ENCODE results near the gene NTNG1. TPM values are rescaled to one million over a fixed set of nuclear protein-coding genes. Genes with fewer than 3 reads are reported as not detected.

Gene NTNG1
- total RNA-seq, 5 donors from 2014 or later (not counting 1 experiment from before 2014, with no cell fraction given) = 0.13 TPM; not detected in 4

- no peak for ATAC-seq (replicated peaks in 1 of 4)
- no peak for DNase-seq
- peaks cover 0 to 2% (median 0%) of the 10 kb centered on the region in 3 donors for H3K4me1 Mint-ChIP-seq
- POLR2A ChIA-PET = no interaction called here
- Histone ChIP-seq H3K9me3 (no peaks in the 10 kb centered on the region), H3K4me1 (ENCODE audit: control insufficient read depth in 1 of 2, extremely low read depth in 1 of 2, insufficient read depth in 2 of 2, low read length in 2 of 2) (no peaks in the 10 kb centered on the region), H3K4me3 (ENCODE audit: control insufficient read depth in 1 of 2, extremely low read depth in 1 of 2, low read length in 1 of 2) (no peak overlapping the region), H3K36me3 (ENCODE audit: control insufficient read depth in 2 of 2, extremely low read depth in 1 of 2, insufficient read depth in 1 of 2, low read length in 1 of 2) (no peaks in the 10 kb centered on the region), H3K27ac (ENCODE audit: low read length) (no peak overlapping the region), H3K27me3 (replicated peaks in 1 of 2; ENCODE audit: control insufficient read depth in 2 of 2, extremely low read depth in 1 of 2, insufficient read depth in 2 of 2, low read length in 1 of 2) (no peaks in the 10 kb centered on the region)
- WGBS (ENCODE audit: insufficient coverage) = 92% methylated on average over 3 of the region's 6 CpGs
- no peak overlapping the region for H3K27ac Mint-ChIP-seq
- H3K27me3 Mint-ChIP-seq = no peaks in the 10 kb centered on the region
- no peaks in the 10 kb centered on the region for H3K36me3 Mint-ChIP-seq
- no peak overlapping the region for H3K4me3 Mint-ChIP-seq
- no peaks in the 10 kb centered on the region for H3K9me3 Mint-ChIP-seq
- CTCF ChIA-PET = no interaction called here
These were observed 360.3 kb downstream of the NTNG1 start for GRCh38 chr1:107501081-107501605.

- Mint-ChIP-seq H3K36me3 (no peaks in the 10 kb centered on the region), H3K4me1 (no peaks in the 10 kb centered on the region), H3K27me3 (no peaks in the 10 kb centered on the region), H3K9me3 (peaks cover 0 to 6% (median 6%) of the 10 kb centered on the region in 3 donors), H3K27ac (no peak overlapping the region), H3K4me3 (no peak overlapping the region)
- ATAC-seq (replicated peaks in 1 of 4) = no peak
- POLR2A ChIA-PET = interaction anchor here in 1 of 2 donors (0.6 kb wide), 1 partner anchor 18 kb away, joined by 3 read pairs; no protein-coding TSS in a partner anchor
- no peak overlapping the region for H3K27ac ChIP-seq (ENCODE audit: low read length)
- no peaks in the 10 kb centered on the region for H3K27me3 ChIP-seq (replicated peaks in 1 of 2; ENCODE audit: control insufficient read depth in 2 of 2, extremely low read depth in 1 of 2, insufficient read depth in 2 of 2, low read length in 1 of 2)
- no peak for DNase-seq
- WGBS (ENCODE audit: insufficient coverage) = 68% methylated on average over 4 of the region's 4 CpGs
- H3K4me1 ChIP-seq (ENCODE audit: control insufficient read depth in 1 of 2, extremely low read depth in 1 of 2, insufficient read depth in 2 of 2, low read length in 2 of 2) = no peaks in the 10 kb centered on the region
- H3K36me3 ChIP-seq (ENCODE audit: control insufficient read depth in 2 of 2, extremely low read depth in 1 of 2, insufficient read depth in 1 of 2, low read length in 1 of 2) = no peaks in the 10 kb centered on the region
- CTCF ChIA-PET = no interaction called here
- no peaks in the 10 kb centered on the region for H3K9me3 ChIP-seq
- H3K4me3 ChIP-seq (ENCODE audit: control insufficient read depth in 1 of 2, extremely low read depth in 1 of 2, low read length in 1 of 2) = no peak overlapping the region
These were observed 369.5 kb downstream of the NTNG1 start for GRCh38 chr1:107510347-107510746.

GRCh38 chr1:107512836-107513235 is 372.0 kb downstream of the NTNG1 start:
- peaks cover 0 to under 1% of the 10 kb centered on the region in 2 donors for H3K27me3 Mint-ChIP-seq
- ATAC-seq (replicated peaks in 1 of 4) = no peak
- WGBS (ENCODE audit: insufficient coverage) = no CpG with 5 or more reads among the region's 2 CpGs

GRCh38 chr1:107514841-107515240 is 374.0 kb downstream of the NTNG1 start:
- POLR2A ChIA-PET = no interaction called here
- peaks cover 0 to 3% (median 3%) of the 10 kb centered on the region in 3 donors for H3K9me3 Mint-ChIP-seq
- H3K36me3 ChIP-seq (ENCODE audit: control insufficient read depth in 2 of 2, extremely low read depth in 1 of 2, insufficient read depth in 1 of 2, low read length in 1 of 2) = no peaks in the 10 kb centered on the region

More at GRCh38 chr1:107512836-107513235, 372.0 kb downstream of the NTNG1 start:
- Histone ChIP-seq H3K36me3 (ENCODE audit: control insufficient read depth in 2 of 2, extremely low read depth in 1 of 2, insufficient read depth in 1 of 2, low read length in 1 of 2) (no peaks in the 10 kb centered on the region), H3K27ac (ENCODE audit: low read length) (no peak overlapping the region), H3K9me3 (no peaks in the 10 kb centered on the region), H3K27me3 (replicated peaks in 1 of 2; ENCODE audit: control insufficient read depth in 2 of 2, extremely low read depth in 1 of 2, insufficient read depth in 2 of 2, low read length in 1 of 2) (no peaks in the 10 kb centered on the region), H3K4me3 (ENCODE audit: control insufficient read depth in 1 of 2, extremely low read depth in 1 of 2, low read length in 1 of 2) (no peak overlapping the region), H3K4me1 (ENCODE audit: control insufficient read depth in 1 of 2, extremely low read depth in 1 of 2, insufficient read depth in 2 of 2, low read length in 2 of 2) (no peaks in the 10 kb centered on the region)
- peaks cover 0 to 6% (median 6%) of the 10 kb centered on the region in 3 donors for H3K9me3 Mint-ChIP-seq
- no peaks in the 10 kb centered on the region for H3K4me1 Mint-ChIP-seq
- DNase-seq = no peak
- no peaks in the 10 kb centered on the region for H3K36me3 Mint-ChIP-seq
- ChIA-PET POLR2A (no interaction called here), CTCF (interaction anchor here in 1 of 2 donors (0.6 kb wide), 1 partner anchor 667 kb away, joined by 5 read pairs; no protein-coding TSS in a partner anchor)
- no peak overlapping the region for H3K4me3 Mint-ChIP-seq
- H3K27ac Mint-ChIP-seq = no peak overlapping the region

GRCh38 chr1:107515702-107516101 is 374.9 kb downstream of the NTNG1 start:
- ATAC-seq (replicated peaks in 1 of 4) (no peak), DNase-seq (no peak)
- Mint-ChIP-seq H3K27me3 (peaks cover 0 to 3% of the 10 kb centered on the region in 2 donors), H3K9me3 (no peaks in the 10 kb centered on the region), H3K27ac (no peak overlapping the region), H3K36me3 (no peaks in the 10 kb centered on the region), H3K4me3 (no peak overlapping the region), H3K4me1 (no peaks in the 10 kb centered on the region)
- no peaks in the 10 kb centered on the region for H3K36me3 ChIP-seq (ENCODE audit: control insufficient read depth in 2 of 2, extremely low read depth in 1 of 2, insufficient read depth in 1 of 2, low read length in 1 of 2)
- H3K27ac ChIP-seq (ENCODE audit: low read length) = no peak overlapping the region
- no peaks in the 10 kb centered on the region for H3K9me3 ChIP-seq
- H3K27me3 ChIP-seq (replicated peaks in 1 of 2; ENCODE audit: control insufficient read depth in 2 of 2, extremely low read depth in 1 of 2, insufficient read depth in 2 of 2, low read length in 1 of 2) = no peaks in the 10 kb centered on the region
- H3K4me3 ChIP-seq (ENCODE audit: control insufficient read depth in 1 of 2, extremely low read depth in 1 of 2, low read length in 1 of 2) = no peak overlapping the region
- WGBS (ENCODE audit: insufficient coverage) = 71% methylated on average over 1 of the region's 3 CpGs
- ChIA-PET POLR2A (no interaction called here), CTCF (no interaction called here)
- H3K4me1 ChIP-seq (ENCODE audit: control insufficient read depth in 1 of 2, extremely low read depth in 1 of 2, insufficient read depth in 2 of 2, low read length in 2 of 2) = no peaks in the 10 kb centered on the region

More at GRCh38 chr1:107514841-107515240, 374.0 kb downstream of the NTNG1 start:
- Histone ChIP-seq H3K9me3 (no peaks in the 10 kb centered on the region), H3K27me3 (replicated peaks in 1 of 2; ENCODE audit: control insufficient read depth in 2 of 2, extremely low read depth in 1 of 2, insufficient read depth in 2 of 2, low read length in 1 of 2) (no peaks in the 10 kb centered on the region), H3K4me3 (ENCODE audit: control insufficient read depth in 1 of 2, extremely low read depth in 1 of 2, low read length in 1 of 2) (no peak overlapping the region), H3K4me1 (ENCODE audit: control insufficient read depth in 1 of 2, extremely low read depth in 1 of 2, insufficient read depth in 2 of 2, low read length in 2 of 2) (no peaks in the 10 kb centered on the region), H3K27ac (ENCODE audit: low read length) (no peak overlapping the region)
- CTCF ChIA-PET = no interaction called here
- Mint-ChIP-seq H3K27ac (no peak overlapping the region), H3K4me3 (no peak overlapping the region), H3K36me3 (no peaks in the 10 kb centered on the region), H3K27me3 (peaks cover 0 to 3% of the 10 kb centered on the region in 2 donors), H3K4me1 (no peaks in the 10 kb centered on the region)
- WGBS (ENCODE audit: insufficient coverage) = no CpG with 5 or more reads among the region's 3 CpGs
- ATAC-seq (replicated peaks in 1 of 4) (no peak), DNase-seq (no peak)

- no peak overlapping the region for H3K27ac ChIP-seq (ENCODE audit: low read length)
- CTCF ChIA-PET = no interaction called here
- H3K4me1 ChIP-seq (ENCODE audit: control insufficient read depth in 1 of 2, extremely low read depth in 1 of 2, insufficient read depth in 2 of 2, low read length in 2 of 2) = no peaks in the 10 kb centered on the region
- WGBS (ENCODE audit: insufficient coverage) = 67% methylated on average over 4 of the region's 4 CpGs
- no peak overlapping the region for H3K4me3 ChIP-seq (ENCODE audit: control insufficient read depth in 1 of 2, extremely low read depth in 1 of 2, low read length in 1 of 2)
- H3K36me3 ChIP-seq (ENCODE audit: control insufficient read depth in 2 of 2, extremely low read depth in 1 of 2, insufficient read depth in 1 of 2, low read length in 1 of 2) = no peaks in the 10 kb centered on the region
- Mint-ChIP-seq H3K9me3 (no peaks in the 10 kb centered on the region), H3K4me1 (no peaks in the 10 kb centered on the region), H3K36me3 (no peaks in the 10 kb centered on the region), H3K27ac (no peak overlapping the region), H3K27me3 (peaks cover 0 to 4% of the 10 kb centered on the region in 2 donors), H3K4me3 (no peak overlapping the region)
- no peaks in the 10 kb centered on the region for H3K27me3 ChIP-seq (replicated peaks in 1 of 2; ENCODE audit: control insufficient read depth in 2 of 2, extremely low read depth in 1 of 2, insufficient read depth in 2 of 2, low read length in 1 of 2)
- no peaks in the 10 kb centered on the region for H3K9me3 ChIP-seq
- POLR2A ChIA-PET = no interaction called here
- ATAC-seq (replicated peaks in 1 of 4) (no peak), DNase-seq (no peak)
These were observed 382.2 kb downstream of the NTNG1 start for GRCh38 chr1:107523061-107523460.

- H3K36me3 Mint-ChIP-seq = no peaks in the 10 kb centered on the region
- CTCF ChIA-PET = no interaction called here
- WGBS (ENCODE audit: insufficient coverage) = 58% methylated on average over 3 of the region's 4 CpGs
- Histone ChIP-seq H3K4me3 (ENCODE audit: control insufficient read depth in 1 of 2, extremely low read depth in 1 of 2, low read length in 1 of 2) (no peak overlapping the region), H3K9me3 (no peaks in the 10 kb centered on the region), H3K4me1 (ENCODE audit: control insufficient read depth in 1 of 2, extremely low read depth in 1 of 2, insufficient read depth in 2 of 2, low read length in 2 of 2) (no peaks in the 10 kb centered on the region), H3K36me3 (ENCODE audit: control insufficient read depth in 2 of 2, extremely low read depth in 1 of 2, insufficient read depth in 1 of 2, low read length in 1 of 2) (no peaks in the 10 kb centered on the region), H3K27ac (ENCODE audit: low read length) (no peak overlapping the region), H3K27me3 (replicated peaks in 1 of 2; ENCODE audit: control insufficient read depth in 2 of 2, extremely low read depth in 1 of 2, insufficient read depth in 2 of 2, low read length in 1 of 2) (no peaks in the 10 kb centered on the region)
- H3K4me1 Mint-ChIP-seq = no peaks in the 10 kb centered on the region
- POLR2A ChIA-PET = no interaction called here
- no peak overlapping the region for H3K4me3 Mint-ChIP-seq
- H3K9me3 Mint-ChIP-seq = no peaks in the 10 kb centered on the region
- peaks cover 2 to 9% of the 10 kb centered on the region in 2 donors for H3K27me3 Mint-ChIP-seq
- H3K27ac Mint-ChIP-seq = no peak overlapping the region
- ATAC-seq (replicated peaks in 1 of 4) (no peak), DNase-seq (no peak)
These were observed 382.9 kb downstream of the NTNG1 start for GRCh38 chr1:107523736-107524135.
